ENCODE measurements around the gene PITX1. TPM values are rescaled to one million over a fixed set of nuclear protein-coding genes. Genes with fewer than 3 reads are reported as not detected.

PITX1 gene
- total and polyA plus RNA-seq, 2 of the 13 experiments (the other 11 are each of a cell fraction or from before 2014, with no cell fraction given), result 11.7 to 20.2 TPM

GRCh38 chr5:135013445-135013844 lies 20.6 kb downstream of the PITX1 start:
- H3K9ac ChIP-seq (ENCODE audit: insufficient read depth, low read depth, low read length), result no peak overlapping the region
- intact Hi-C loops (cut with micrococcal nuclease; ENCODE audit: unreplicated experiment), result loop anchor here (5.0 kb wide), 1 partner anchor 179 kb away; no protein-coding TSS in a partner anchor
- H2AFZ ChIP-seq (ENCODE audit: low read length), result no peak overlapping the region
- DNase-seq (ENCODE audit: low spot score), result no peak
- no peaks in the 10 kb centered on the region for H3K79me2 ChIP-seq (ENCODE audit: insufficient read depth, low read length)
- no peaks in the 10 kb centered on the region for H3K9me3 ChIP-seq (ENCODE audit: low read length)
- no peaks in the 10 kb centered on the region for H3K36me3 ChIP-seq (replicated peaks in 1 of 2; ENCODE audit: control insufficient read depth in 1 of 2, insufficient read depth in 2 of 2, low read length in 2 of 2)
- FAIRE-seq, result no peak
- 94% methylated on average over 7 of the region's 7 CpGs for WGBS (ENCODE audit: low lambda C conversion rate)
- H3K27ac ChIP-seq (ENCODE audit: extremely low read length, insufficient read depth, low read length), result no peak overlapping the region
- peaks cover 14% of the 10 kb centered on the region for H3K4me1 ChIP-seq (ENCODE audit: insufficient read depth, low read length)
- no peak overlapping the region for H3K4me3 ChIP-seq (replicated peaks in 1 of 3; ENCODE audit: insufficient read depth in 1 of 3, low read depth in 2 of 3, low read length in 3 of 3)
- CTCF ChIA-PET (ENCODE audit: low intra/inter-chr PET ratio, low total read pairs), result no interaction called here
- in situ Hi-C loops (cut with HindIII; ENCODE audit: extremely low pct_ligation_motif_present, low pct_unique_long_range_greater_than_20kb), result no loop called here
- H3K27me3 ChIP-seq (ENCODE audit: control insufficient read depth in 1 of 2, insufficient read depth in 2 of 2, low read length in 2 of 2), result no peaks in the 10 kb centered on the region
- no peak for ATAC-seq
- POLR2A ChIA-PET, result no interaction called here
- H4K20me1 ChIP-seq (ENCODE audit: insufficient read depth, low read length), result no peaks in the 10 kb centered on the region
- TF ChIP-seq ZNF737 (CRISPR knock-in tag; IDR thresholded peaks at IDR 0.05; ENCODE audit: borderline replicate concordance), result no peak
- TF ChIP-seq ZSCAN20 (CRISPR knock-in tag; IDR thresholded peaks at IDR 0.05; ENCODE audit: borderline replicate concordance), result no peak
- TF ChIP-seq XRCC5 (optimal IDR thresholded peaks at IDR 0.05; ENCODE audit: low read length), result no peak
- no peak for TF ChIP-seq RARG (CRISPR knock-in tag; IDR thresholded peaks at IDR 0.05; ENCODE audit: low read depth)
- TF ChIP-seq BRF2 (CRISPR knock-in tag; IDR thresholded peaks at IDR 0.05), result no peak
- TF ChIP-seq GMEB1 (CRISPR knock-in tag; IDR thresholded peaks at IDR 0.05; ENCODE audit: borderline replicate concordance), result no peak
- TF ChIP-seq ZNF652 (CRISPR knock-in tag; IDR thresholded peaks at IDR 0.05; ENCODE audit: borderline replicate concordance, low read depth), result no peak
- no TSS peak for BruUV-seq (replicated peaks)
- no peak overlapping the region for H3K4me2 ChIP-seq (ENCODE audit: low read depth, low read length)
